SK-N-SH (cell line): Measurements from ENCODE around the gene ABO.

ENCODE experiments used
- EZH2phosphoT487 ChIP-seq: fragments of 200-600 bp; sonication (generic); IDR thresholded peaks from 2 replicates; pipeline ENCODE4 v1.6.1; 2017; ENCODE audit warnings: low read depth, mixed run types, mild to moderate bottlenecking, antibody characterized with exemption, moderate library complexity, borderline replicate concordance
- FOXM1 ChIP-seq: IDR thresholded peaks from 2 replicates; pipeline ENCODE4 v1.4.0; 2012; ENCODE audit warnings: low read depth, mild to moderate bottlenecking
- GABPA ChIP-seq: IDR thresholded peaks from 2 replicates; pipeline ENCODE4 v1.4.0; 2012; ENCODE audit warnings: low read depth, mild to moderate bottlenecking
- JUND ChIP-seq: IDR thresholded peaks from 2 replicates; pipeline ENCODE4 v1.4.0; 2012
- MEF2A ChIP-seq: IDR thresholded peaks from 2 replicates; pipeline ENCODE4 v1.4.0; 2012; ENCODE audit warnings: low read depth, borderline replicate concordance
- RFX5 ChIP-seq: IDR thresholded peaks from 2 replicates; pipeline ENCODE4 v1.6.1; 2012; ENCODE audit warnings: mild to moderate bottlenecking, improper control_type of control experiment, low read length
- RXRA ChIP-seq: IDR thresholded peaks from 2 replicates; pipeline ENCODE4 v1.4.0; 2012; ENCODE audit warnings: low read depth, mild to moderate bottlenecking, borderline replicate concordance
- SIN3A ChIP-seq: IDR thresholded peaks from 2 replicates; pipeline ENCODE4 v1.6.1; 2012; ENCODE audit warnings: low read depth, mild to moderate bottlenecking, low read length, moderate library complexity, borderline replicate concordance
- TAF1 ChIP-seq: IDR thresholded peaks from 2 replicates; pipeline ENCODE4 v1.6.1; 2012; ENCODE audit warnings: low read depth, mild to moderate bottlenecking, low read length, moderate library complexity, borderline replicate concordance
- TCF12 ChIP-seq: IDR thresholded peaks from 2 replicates; pipeline ENCODE4 v1.4.0; 2012
- USF1 ChIP-seq: IDR thresholded peaks from 2 replicates; pipeline ENCODE4 v1.4.0; 2012; ENCODE audit warnings: low read depth, borderline replicate concordance
- TF ChIP-seq, protein P1 (sequence below): fragments of 200-600 bp; sonication (generic); IDR thresholded peaks from 2 replicates; pipeline ENCODE4 v1.6.1; 2017; ENCODE audit warnings: antibody characterized with exemption, mild to moderate bottlenecking, moderate library complexity
- TF ChIP-seq, protein P2 (sequence below): IDR thresholded peaks from 2 replicates; pipeline ENCODE4 v1.6.1; 2012; ENCODE audit warnings: mild to moderate bottlenecking, low read depth, low read length, moderate library complexity

- TF ChIP-seq, protein P1, sequence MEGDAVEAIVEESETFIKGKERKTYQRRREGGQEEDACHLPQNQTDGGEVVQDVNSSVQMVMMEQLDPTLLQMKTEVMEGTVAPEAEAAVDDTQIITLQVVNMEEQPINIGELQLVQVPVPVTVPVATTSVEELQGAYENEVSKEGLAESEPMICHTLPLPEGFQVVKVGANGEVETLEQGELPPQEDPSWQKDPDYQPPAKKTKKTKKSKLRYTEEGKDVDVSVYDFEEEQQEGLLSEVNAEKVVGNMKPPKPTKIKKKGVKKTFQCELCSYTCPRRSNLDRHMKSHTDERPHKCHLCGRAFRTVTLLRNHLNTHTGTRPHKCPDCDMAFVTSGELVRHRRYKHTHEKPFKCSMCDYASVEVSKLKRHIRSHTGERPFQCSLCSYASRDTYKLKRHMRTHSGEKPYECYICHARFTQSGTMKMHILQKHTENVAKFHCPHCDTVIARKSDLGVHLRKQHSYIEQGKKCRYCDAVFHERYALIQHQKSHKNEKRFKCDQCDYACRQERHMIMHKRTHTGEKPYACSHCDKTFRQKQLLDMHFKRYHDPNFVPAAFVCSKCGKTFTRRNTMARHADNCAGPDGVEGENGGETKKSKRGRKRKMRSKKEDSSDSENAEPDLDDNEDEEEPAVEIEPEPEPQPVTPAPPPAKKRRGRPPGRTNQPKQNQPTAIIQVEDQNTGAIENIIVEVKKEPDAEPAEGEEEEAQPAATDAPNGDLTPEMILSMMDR = no peak
- no peak for TF ChIP-seq TAF1
- TF ChIP-seq, protein P2, sequence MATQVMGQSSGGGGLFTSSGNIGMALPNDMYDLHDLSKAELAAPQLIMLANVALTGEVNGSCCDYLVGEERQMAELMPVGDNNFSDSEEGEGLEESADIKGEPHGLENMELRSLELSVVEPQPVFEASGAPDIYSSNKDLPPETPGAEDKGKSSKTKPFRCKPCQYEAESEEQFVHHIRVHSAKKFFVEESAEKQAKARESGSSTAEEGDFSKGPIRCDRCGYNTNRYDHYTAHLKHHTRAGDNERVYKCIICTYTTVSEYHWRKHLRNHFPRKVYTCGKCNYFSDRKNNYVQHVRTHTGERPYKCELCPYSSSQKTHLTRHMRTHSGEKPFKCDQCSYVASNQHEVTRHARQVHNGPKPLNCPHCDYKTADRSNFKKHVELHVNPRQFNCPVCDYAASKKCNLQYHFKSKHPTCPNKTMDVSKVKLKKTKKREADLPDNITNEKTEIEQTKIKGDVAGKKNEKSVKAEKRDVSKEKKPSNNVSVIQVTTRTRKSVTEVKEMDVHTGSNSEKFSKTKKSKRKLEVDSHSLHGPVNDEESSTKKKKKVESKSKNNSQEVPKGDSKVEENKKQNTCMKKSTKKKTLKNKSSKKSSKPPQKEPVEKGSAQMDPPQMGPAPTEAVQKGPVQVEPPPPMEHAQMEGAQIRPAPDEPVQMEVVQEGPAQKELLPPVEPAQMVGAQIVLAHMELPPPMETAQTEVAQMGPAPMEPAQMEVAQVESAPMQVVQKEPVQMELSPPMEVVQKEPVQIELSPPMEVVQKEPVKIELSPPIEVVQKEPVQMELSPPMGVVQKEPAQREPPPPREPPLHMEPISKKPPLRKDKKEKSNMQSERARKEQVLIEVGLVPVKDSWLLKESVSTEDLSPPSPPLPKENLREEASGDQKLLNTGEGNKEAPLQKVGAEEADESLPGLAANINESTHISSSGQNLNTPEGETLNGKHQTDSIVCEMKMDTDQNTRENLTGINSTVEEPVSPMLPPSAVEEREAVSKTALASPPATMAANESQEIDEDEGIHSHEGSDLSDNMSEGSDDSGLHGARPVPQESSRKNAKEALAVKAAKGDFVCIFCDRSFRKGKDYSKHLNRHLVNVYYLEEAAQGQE = no peak
- no peak for TF ChIP-seq USF1
- no peak for TF ChIP-seq TCF12
- no peak for TF ChIP-seq MEF2A
- TF ChIP-seq RXRA = no peak
- TF ChIP-seq RFX5 = no peak
- TF ChIP-seq EZH2phosphoT487 = no peak
- TF ChIP-seq JUND = no peak
- no peak for TF ChIP-seq FOXM1
- no peak for TF ChIP-seq GABPA
- TF ChIP-seq SIN3A = no peak
Measured at GRCh38 chr9:133262226-133262625, 12.8 kb downstream of the ABO start.
